GM23248 (cell line): Measurements from ENCODE around the gene GIGYF1.
"Not testable (repeated sequence)": the region's sequence is repeated elsewhere in the genome, so short reads cannot be mapped to it uniquely, and the experiment has no call there.

ENCODE experiments used
- EZH2 ChIP-seq: fragments of 200-600 bp; sonication (generic); IDR thresholded peaks from 2 replicates; pipeline ENCODE4 v1.6.1; 2018; ENCODE audit warnings: antibody characterized with exemption, mild to moderate bottlenecking; ENCODE audit not compliant: insufficient read depth, poor library complexity, severe bottlenecking
- EZH2phosphoT487 ChIP-seq: fragments of 200-600 bp; sonication (generic); IDR thresholded peaks from 2 replicates; pipeline ENCODE4 v1.6.1; 2018; ENCODE audit warnings: antibody characterized with exemption, moderate library complexity, mild to moderate bottlenecking, low read depth; ENCODE audit not compliant: insufficient read depth

DNA sequence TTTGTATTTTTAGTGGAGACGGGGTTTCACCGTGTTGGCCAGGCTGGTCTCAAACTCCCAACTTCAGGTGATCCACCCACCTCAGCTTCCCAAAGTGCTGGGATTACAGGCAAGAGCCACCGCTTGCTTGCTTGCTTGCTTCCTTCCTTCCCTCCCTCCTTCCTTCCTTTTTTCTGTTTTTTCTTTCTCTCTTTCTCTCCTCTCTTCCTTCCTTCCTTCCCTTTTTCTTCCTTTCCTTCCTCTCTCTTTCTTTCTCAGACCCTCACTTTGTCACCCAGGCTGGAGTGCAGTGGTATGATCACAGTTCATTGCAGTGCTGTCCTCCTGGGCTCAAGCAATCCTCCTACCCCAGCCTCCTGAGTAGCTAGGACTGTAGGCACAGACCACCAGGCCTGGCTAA is 7.0 kb upstream of the GIGYF1 start:
- not testable (repeated sequence) for TF ChIP-seq EZH2phosphoT487, EZH2
